WERI-Rb-1 (cell line): ENCODE results near the gene AHRR.
"Not testable (repeated sequence)": the region's sequence is repeated elsewhere in the genome, so short reads cannot be mapped to it uniquely, and the experiment has no call there.

ENCODE experiments used
- DNase-seq: peaks from one replicate; pipeline ENCODE4 v3.0.0-alpha.2; 2020
- H3K27ac ChIP-seq: fragments of 250-450 bp; sonication (Bioruptor Pico); 2 replicates; pipeline ENCODE4 v1.5.1; 2020; ENCODE audit warnings: mild to moderate bottlenecking, moderate library complexity
- H3K27me3 ChIP-seq: fragments of 250-450 bp; sonication (Bioruptor Pico); 2 replicates; pipeline ENCODE4 v1.5.1; 2021; ENCODE audit warnings: mild to moderate bottlenecking, low read depth, moderate library complexity; ENCODE audit not compliant: insufficient read depth, severe bottlenecking
- H3K36me3 ChIP-seq: fragments of 250-450 bp; sonication (Bioruptor Pico); 2 replicates; pipeline ENCODE4 v1.5.1; 2020; ENCODE audit warnings: mild to moderate bottlenecking, moderate library complexity
- H3K4me3 ChIP-seq: 2 replicates; pipeline ENCODE4 v1.5.1; 2011; ENCODE audit warnings: low read depth, mild to moderate bottlenecking, control low read depth, low read length
- H3K9me3 ChIP-seq: fragments of 250-450 bp; sonication (Bioruptor Pico); 2 replicates; pipeline ENCODE4 v1.5.1; 2021; ENCODE audit warnings: mild to moderate bottlenecking, moderate library complexity; ENCODE audit not compliant: severe bottlenecking
- CTCF ChIP-seq: IDR thresholded peaks from 2 replicates; pipeline ENCODE4 v1.5.1; 2011; ENCODE audit warnings: low read depth, mild to moderate bottlenecking, control low read depth, inconsistent platforms, low read length

Gene AHRR

GRCh38 chr5:321230-321725, at the start of gene AHRR:
Gene AHRR, plus strand, starts transcription at chr5:321714. Its CDS starts 22,189 bp downstream, at chr5:343903.
- peak; percentile 71 for DNase-seq
- peaks cover 4% of the 10 kb centered on the region for H3K9me3 ChIP-seq
- H3K27me3 ChIP-seq: peaks cover 51% of the 10 kb centered on the region
- peak; percentile 71 for TF ChIP-seq CTCF
- H3K4me3 ChIP-seq: peak within 1 kb of the TSS; percentile 57
- no peak within 1 kb of the TSS for H3K27ac ChIP-seq
- H3K36me3 ChIP-seq: no peaks in the 10 kb centered on the region; the same call in 1 of the 2 replicates

GRCh38 chr5:271828-272167, 49.7 kb upstream of the AHRR start:
- H3K27me3 ChIP-seq, DNase-seq, H3K9me3 ChIP-seq: not testable (repeated sequence)
- Histone ChIP-seq H3K36me3 (peaks cover 21% of the 10 kb centered on the region), H3K27ac (peak overlapping the region; percentile 74), H3K4me3 (peak overlapping the region; percentile 89)

GRCh38 chr5:273091-273490, 48.4 kb upstream of the AHRR start:
- not testable (repeated sequence) for H3K27ac ChIP-seq, DNase-seq, H3K9me3 ChIP-seq, H3K27me3 ChIP-seq, H3K4me3 ChIP-seq
- H3K36me3 ChIP-seq: peaks cover 19% of the 10 kb centered on the region

GRCh38 chr5:273491-273890, 48.0 kb upstream of the AHRR start:
- peaks cover 19% of the 10 kb centered on the region for H3K36me3 ChIP-seq
- not testable (repeated sequence) for DNase-seq, H3K27ac ChIP-seq, H3K4me3 ChIP-seq, H3K9me3 ChIP-seq, H3K27me3 ChIP-seq

GRCh38 chr5:274346-274745, 47.2 kb upstream of the AHRR start:
- H3K27ac ChIP-seq, H3K9me3 ChIP-seq, H3K27me3 ChIP-seq, H3K4me3 ChIP-seq, DNase-seq: not testable (repeated sequence)
- H3K36me3 ChIP-seq: peaks cover 22% of the 10 kb centered on the region

- peaks cover 26% of the 10 kb centered on the region for H3K36me3 ChIP-seq
- H3K4me3 ChIP-seq: no peak overlapping the region
- H3K27ac ChIP-seq: no peak overlapping the region
- no peak for DNase-seq
- H3K9me3 ChIP-seq: peaks cover 8% of the 10 kb centered on the region
- H3K27me3 ChIP-seq: no peaks in the 10 kb centered on the region
- TF ChIP-seq CTCF: no peak
Observed at GRCh38 chr5:278646-279045, 42.9 kb upstream of the AHRR start.

GRCh38 chr5:279051-279665, 42.4 kb upstream of the AHRR start:
- H3K27ac ChIP-seq, H3K27me3 ChIP-seq, DNase-seq, H3K9me3 ChIP-seq, H3K4me3 ChIP-seq: not testable (repeated sequence)
- H3K36me3 ChIP-seq: peaks cover 26% of the 10 kb centered on the region

- Histone ChIP-seq H3K27me3 (no peaks in the 10 kb centered on the region), H3K36me3 (peaks cover 24% of the 10 kb centered on the region), H3K27ac (no peak overlapping the region), H3K9me3 (peaks cover 8% of the 10 kb centered on the region), H3K4me3 (no peak overlapping the region)
- no peak for DNase-seq
- TF ChIP-seq CTCF: no peak
Observed at GRCh38 chr5:285991-286557, 35.4 kb upstream of the AHRR start.

- H3K9me3 ChIP-seq, DNase-seq: not testable (repeated sequence)
- peaks cover 18% of the 10 kb centered on the region for H3K36me3 ChIP-seq
Observed at GRCh38 chr5:290200-290599, 31.3 kb upstream of the AHRR start.

GRCh38 chr5:291345-291744, 30.2 kb upstream of the AHRR start:
- H3K27ac ChIP-seq, H3K9me3 ChIP-seq, DNase-seq: not testable (repeated sequence)

More at GRCh38 chr5:290200-290599, 31.3 kb upstream of the AHRR start:
- H3K27ac ChIP-seq, H3K27me3 ChIP-seq, H3K4me3 ChIP-seq: not testable (repeated sequence)

GRCh38 chr5:294788-295187, 26.7 kb upstream of the AHRR start:
- not testable (repeated sequence) for H3K27ac ChIP-seq, H3K4me3 ChIP-seq, H3K27me3 ChIP-seq, DNase-seq, H3K9me3 ChIP-seq, H3K36me3 ChIP-seq

More at GRCh38 chr5:291345-291744, 30.2 kb upstream of the AHRR start:
- not testable (repeated sequence) for H3K36me3 ChIP-seq, H3K27me3 ChIP-seq, H3K4me3 ChIP-seq

- not testable (repeated sequence) for H3K4me3 ChIP-seq, H3K27ac ChIP-seq, H3K27me3 ChIP-seq, DNase-seq, H3K36me3 ChIP-seq, H3K9me3 ChIP-seq
Observed at GRCh38 chr5:296207-296606, 25.3 kb upstream of the AHRR start.
